Measurements from ENCODE around the gene FAM13B.

Gene FAM13B

DNA sequence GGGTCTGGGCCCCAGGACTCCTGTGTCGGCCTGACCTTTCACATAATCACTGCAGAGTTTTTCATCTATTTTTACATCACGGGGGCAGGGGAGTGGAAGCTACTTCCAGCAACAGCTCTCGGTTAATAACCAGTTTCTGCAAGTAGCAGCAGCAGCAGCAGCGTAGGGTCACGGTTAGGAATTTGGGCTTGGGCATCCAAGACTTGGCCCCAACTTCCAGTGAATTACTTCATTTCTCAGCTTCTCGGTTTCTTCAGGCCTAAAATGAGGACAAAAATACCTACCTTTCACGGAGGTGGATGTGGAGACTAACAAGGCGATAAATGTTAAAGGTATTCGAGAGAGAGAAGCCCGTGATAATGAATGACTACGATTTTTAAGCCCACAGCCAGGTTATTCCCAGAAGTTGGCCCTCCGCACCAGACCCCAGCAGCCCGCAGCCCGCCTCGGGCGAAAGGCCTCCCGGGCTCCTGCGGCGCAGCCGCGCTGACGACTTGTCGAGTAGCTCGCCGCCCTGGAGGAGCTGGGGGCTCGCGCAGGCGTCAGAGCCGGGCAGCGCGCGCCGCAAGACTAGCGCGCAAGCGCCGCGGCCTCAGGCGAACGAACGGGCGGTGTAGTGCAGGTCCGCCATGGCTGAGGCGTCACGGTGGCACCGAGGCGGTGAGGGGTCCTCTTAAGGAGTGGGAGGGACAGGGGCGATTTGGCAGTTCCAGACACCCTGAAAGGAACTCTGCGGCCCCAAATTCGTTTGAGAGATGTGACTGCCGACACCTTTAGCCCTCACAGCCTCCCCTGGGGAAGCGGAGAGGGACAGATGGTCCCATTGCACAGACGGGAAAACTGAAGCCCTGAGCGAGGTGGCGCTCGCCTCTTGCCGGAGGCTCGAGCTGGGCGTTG, 143.8 kb downstream of the FAM13B start, which contains the start of gene PKD2L2:
PKD2L2 (plus strand) TSS at position 595 of the 897 bp plus-strand sequence; CDS start at position 630, 35 bp downstream.
- peak; percentile 73 for DNase-seq

GRCh38 chr5:137888466-137888862, 144.4 kb downstream of the FAM13B start:
- no peak for DNase-seq
